GM12892 (cell line): ENCODE data around the gene LTBP4.

Experiments
- POLR2A ChIP-seq: IDR thresholded peaks from 2 replicates; pipeline ENCODE4 v1.6.1; 2011; ENCODE audit warnings: low read depth, low read length, control low read depth
- TAF1 ChIP-seq: IDR thresholded peaks from 2 replicates; pipeline ENCODE4 v1.6.1; 2011; ENCODE audit warnings: low read depth, mild to moderate bottlenecking, control low read depth, low read length, borderline replicate concordance

DNA sequence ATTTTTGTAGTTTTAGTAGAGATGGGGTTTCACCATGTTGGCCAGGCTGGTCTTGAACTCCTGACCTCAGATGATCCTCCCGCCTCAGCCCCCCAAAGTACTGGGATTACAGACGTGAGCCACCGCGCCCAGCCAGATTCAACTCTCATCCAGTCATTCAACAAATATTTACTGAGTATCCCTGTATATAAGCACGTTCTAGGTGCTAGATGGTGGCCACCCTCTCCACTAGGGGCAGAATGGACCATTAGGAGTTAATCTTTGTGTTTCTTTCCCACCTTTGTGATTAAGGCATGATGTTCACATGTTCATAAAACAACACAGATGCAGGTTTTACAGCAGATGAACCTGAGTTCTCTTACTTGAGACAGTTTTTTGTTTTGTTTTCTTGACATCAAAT is 17.2 kb upstream of the LTBP4 start:
- TF ChIP-seq TAF1: no peak
- TF ChIP-seq POLR2A: no peak
